HepG2 (cell line): ENCODE data around the gene TOMM6. TPM values are rescaled to one million over a fixed set of nuclear protein-coding genes. Genes with fewer than 3 reads are reported as not detected.

Experiments
- ATAC-seq: fragments of 200-7000 bp; cut with Tn5 transposase; 3 replicates; pipeline ENCODE4 v1.9.1; 2020; ENCODE audit warnings: mild to moderate bottlenecking, moderate library complexity
- BruUV-seq: library from RNA; stranded (reverse); fragments of 400-500 nt; replicated peaks from 2 replicates; lab custom pipeline; 2021; lab: Mats Ljungman, UMichigan
- CTCF ChIA-PET: fragments of 300-600 bp; formaldehyde crosslinking; extraction: SDS; loops from one replicate; lab custom pipeline; 2021; ENCODE audit warnings: low total read pairs, inconsistent platforms, low intra/inter-chr PET ratio; lab: Yijun Ruan, JAX
- POLR2A ChIA-PET: fragments of 350-600 bp; sonication (Branson Sonifier 250); formaldehyde crosslinking; loops from one replicate; lab custom pipeline; 2020; ENCODE audit warnings: antibody characterized with exemption, inconsistent platforms; lab: Yijun Ruan, JAX
- DNase-seq: peaks from one replicate; pipeline ENCODE4 v3.0.0-alpha.2; 2015; ENCODE audit warnings: low spot score
- FAIRE-seq: peaks from 3 replicates; lab custom pipeline; 2011; peaks lifted over from hg19 to GRCh38; lab: Jason Lieb, UNC
- H2AFZ ChIP-seq: one replicate; pipeline ENCODE4 v1.6.1; 2011; ENCODE audit warnings: low read length, inconsistent platforms
- H3K27ac ChIP-seq: fragments of 300-600 bp; 3 replicates; pipeline ENCODE4 v1.8.0; 2011; ENCODE audit warnings: mixed run types, mild to moderate bottlenecking, mixed read lengths, low read length, inconsistent platforms; ENCODE audit not compliant: insufficient read depth; ENCODE audit errors: extremely low read length
- H3K27me3 ChIP-seq, 2 experiments: fragments of 200-600 bp in 1 of 2; 2 replicates in 1 of 2; 3 replicates in 1 of 2; pipeline versions ENCODE4 v1.6.0 to v1.8.0; 2011; ENCODE audit warnings: low read length in 2 of 2, mild to moderate bottlenecking in 2 of 2, moderate library complexity in 2 of 2, inconsistent platforms in 1 of 2; ENCODE audit not compliant: insufficient read depth in 2 of 2, control insufficient read depth in 1 of 2
- H3K36me3 ChIP-seq, 2 experiments: fragments of 200-600 bp in 1 of 2; replicated peaks in 1 of 2; 2 replicates in 1 of 2; 3 replicates in 1 of 2; pipeline versions ENCODE4 v1.5.1 to v1.8.0; 2011; ENCODE audit warnings: low read length in 2 of 2, inconsistent platforms in 1 of 2; ENCODE audit not compliant: insufficient read depth in 2 of 2, control insufficient read depth in 1 of 2
- H3K4me1 ChIP-seq: 2 replicates; pipeline ENCODE4 v1.5.1; 2012; ENCODE audit warnings: low read length, inconsistent platforms; ENCODE audit not compliant: insufficient read depth
- H3K4me2 ChIP-seq: 2 replicates; pipeline ENCODE4 v1.6.0; 2011; ENCODE audit warnings: low read depth, low read length, inconsistent platforms
- H3K4me3 ChIP-seq, 3 experiments: fragments of 200-600 bp in 1 of 3; sonication (generic), shearing (Covaris generic) in 1 of 3; replicated peaks in 1 of 3; 2 replicates each; pipeline ENCODE4 v1.5.1; 2011 to 2016; ENCODE audit warnings: low read length in 3 of 3, inconsistent platforms in 2 of 3, low read depth in 2 of 3, mild to moderate bottlenecking in 2 of 3, control low read depth in 1 of 3, mixed read lengths in 1 of 3; ENCODE audit not compliant: insufficient read depth in 1 of 3
- H3K79me2 ChIP-seq: one replicate; pipeline ENCODE4 v1.6.1; 2011; ENCODE audit warnings: low read length, inconsistent platforms; ENCODE audit not compliant: insufficient read depth
- H3K9ac ChIP-seq: 2 replicates; pipeline ENCODE4 v1.6.0; 2011; ENCODE audit warnings: mild to moderate bottlenecking, low read depth, low read length, inconsistent platforms; ENCODE audit not compliant: insufficient read depth
- H3K9me3 ChIP-seq: 2 replicates; pipeline ENCODE4 v1.5.1; 2012; ENCODE audit warnings: mild to moderate bottlenecking, low read length
- H4K20me1 ChIP-seq: 2 replicates; pipeline ENCODE4 v1.6.0; 2011; ENCODE audit warnings: inconsistent platforms, mild to moderate bottlenecking, low read length, moderate library complexity; ENCODE audit not compliant: insufficient read depth
- AKAP8 ChIP-seq: sonication (generic); formaldehyde crosslinking; IDR thresholded peaks from 2 replicates; pipeline ENCODE4 v1.5.1; 2020; ENCODE audit warnings: mild to moderate bottlenecking, missing genetic modification reagents
- ATF5 ChIP-seq: sonication (generic); formaldehyde crosslinking; IDR thresholded peaks from 2 replicates; pipeline ENCODE4 v1.4.0; 2020; ENCODE audit warnings: mild to moderate bottlenecking, low read depth, missing genetic modification reagents
- CHD2 ChIP-seq: IDR thresholded peaks from 2 replicates; pipeline ENCODE4 v1.6.1; 2011; ENCODE audit warnings: low read depth, low read length, improper control_type of control experiment
- ERF ChIP-seq: IDR thresholded peaks from 2 replicates; pipeline ENCODE4 v1.6.1; 2018; ENCODE audit warnings: missing biosample characterization, missing genetic modification reagents
- GATAD1 ChIP-seq: IDR thresholded peaks from 2 replicates; pipeline ENCODE4 v1.6.1; 2016; ENCODE audit warnings: missing genetic modification reagents, missing compliant biosample characterization
- HNRNPUL1 ChIP-seq: fragments of 200-400 bp; formaldehyde crosslinking; IDR thresholded peaks from 2 replicates; pipeline ENCODE4 v1.6.1; 2017; ENCODE audit warnings: low read depth, mild to moderate bottlenecking, low read length, moderate library complexity
- MAFK ChIP-seq, 2 experiments: IDR thresholded peaks in 1 of 2; conservative IDR thresholded peaks in 1 of 2; 2 replicates each; pipeline ENCODE4 v1.6.1; 2011; ENCODE audit warnings: improper control_type of control experiment in 2 of 2, low read length in 2 of 2
- RBM22 ChIP-seq: fragments of 200-400 bp; formaldehyde crosslinking; optimal IDR thresholded peaks from 2 replicates; pipeline ENCODE3; 2017; ENCODE audit warnings: mild to moderate bottlenecking, low read length, moderate library complexity
- SOX5 ChIP-seq: IDR thresholded peaks from 2 replicates; pipeline ENCODE4 v1.6.1; 2016; ENCODE audit warnings: borderline replicate concordance
- TCF12 ChIP-seq, 2 experiments: fragments of 450-650 bp in 1 of 2; sonication (generic) in 1 of 2; formaldehyde crosslinking in 1 of 2; IDR thresholded peaks; 2 replicates each; pipeline versions ENCODE4 v1.6.1 to v1.8.0; 2017 to 2022; ENCODE audit warnings: antibody characterized with exemption in 1 of 2, mild to moderate bottlenecking in 1 of 2, missing genetic modification reagents in 1 of 2, moderate library complexity in 1 of 2
- TEF ChIP-seq: sonication (generic); formaldehyde crosslinking; IDR thresholded peaks from 2 replicates; pipeline ENCODE4 v1.5.0; 2020; ENCODE audit warnings: missing genetic modification reagents
- ZBTB3 ChIP-seq: sonication (generic); formaldehyde crosslinking; IDR thresholded peaks from 2 replicates; pipeline ENCODE4 v1.4.0; 2020; ENCODE audit warnings: low read depth, mild to moderate bottlenecking, moderate library complexity, missing genetic modification reagents, borderline replicate concordance
- ZBTB39 ChIP-seq: sonication (generic); formaldehyde crosslinking; IDR thresholded peaks from 2 replicates; pipeline ENCODE4 v1.5.0; 2020; ENCODE audit warnings: missing genetic modification reagents
- ZBTB42 ChIP-seq: sonication (generic); formaldehyde crosslinking; IDR thresholded peaks from 2 replicates; pipeline ENCODE4 v1.5.0; 2020; ENCODE audit warnings: mild to moderate bottlenecking, missing genetic modification reagents
- ZFP37 ChIP-seq: sonication (generic); formaldehyde crosslinking; IDR thresholded peaks from 2 replicates; pipeline ENCODE4 v1.4.0; 2020; ENCODE audit warnings: missing genetic modification reagents, borderline replicate concordance
- ZNF276 ChIP-seq: sonication (generic); formaldehyde crosslinking; IDR thresholded peaks from 2 replicates; pipeline ENCODE4 v1.4.0; 2020; ENCODE audit warnings: mild to moderate bottlenecking, low read depth, missing genetic modification reagents
- ZNF431 ChIP-seq: sonication (generic); formaldehyde crosslinking; IDR thresholded peaks from 2 replicates; pipeline ENCODE4 v1.9.0; 2022; ENCODE audit warnings: missing genetic modification reagents, low read depth, mild to moderate bottlenecking, borderline replicate concordance
- WGBS: methylation state at CpG from one replicate; pipeline ENCODE4 v1.1.6; 2017; ENCODE audit warnings: low lambda C conversion rate; 5-methylcytosine and 5-hydroxymethylcytosine counted together
- in situ Hi-C: cut with HindIII; loops from 2 replicates; pipeline ENCODE4 v1.10.0; 2017; ENCODE audit warnings: low pct_unique_long_range_greater_than_20kb; ENCODE audit not compliant: extremely low pct_ligation_motif_present
- intact Hi-C: fragments of 100-400 bp; cut with micrococcal nuclease; formaldehyde crosslinking; loops from one replicate; pipeline ENCODE4 v1.10.0; 2022; ENCODE audit not compliant: unreplicated experiment
- polyA plus RNA-seq, 8 experiments: library from polyadenylated mRNA; depleted of rRNA in 3 of 8; stranded (reverse) in 7 of 8; unstranded in 1 of 8; fragments of >200 nt; fragmentation: Illumina TruSeq in 4 of 8; extraction: Trizol in 4 of 8; gene quantifications; 2 replicates each; pipeline versions ENCODE4 v1.2.1 to v1.2.3, GENCODE V29; 2011 to 2016; ENCODE audit warnings: low read depth in 4 of 8, missing spikeins in 1 of 8, mixed read lengths in 1 of 8; ENCODE audit not compliant: insufficient read depth in 1 of 8
- total RNA-seq, 5 experiments: library from RNA; depleted of rRNA; stranded (reverse); fragments of >200 nt; fragmentation: Illumina TruSeq; extraction: Trizol; gene quantifications; 2 replicates each; pipeline ENCODE4 v1.2.3, GENCODE V29; 2016; ENCODE audit warnings: low read depth in 1 of 5

The TOMM6 gene
- total and polyA plus RNA-seq, 2 of the 13 experiments (the other 11 are each of a cell fraction or from before 2014, with no cell fraction given) = 320 to 321 TPM

- intact Hi-C loops = loop anchor here (2.0 to 5.0 kb wide), 3 partner anchors 135 to 419 kb away; partner anchors contain the start of genes BYSL and MED20
- DNase-seq (no peak), ATAC-seq (peak; percentile 31), FAIRE-seq (no peak)
- Histone ChIP-seq H3K4me2 (peak overlapping the region; percentile 97), H3K27ac (no peak overlapping the region), H3K9me3 (no peaks in the 10 kb centered on the region), H3K36me3 (peaks cover 10 to 20% of the 10 kb centered on the region in 2 experiments), H4K20me1 (no peaks in the 10 kb centered on the region), H3K9ac (peak overlapping the region; percentile 33; the same call in 1 of the 2 replicates), H3K79me2 (peaks cover 20% of the 10 kb centered on the region), H3K4me3 (peak overlapping the region; percentile 63 to 99 (median 99); a peak in 5 of 6 replicates), H2AFZ (no peak overlapping the region), H3K27me3 (no peaks in the 10 kb centered on the region; a peak in 2 of 5 replicates), H3K4me1 (peaks cover 37% of the 10 kb centered on the region)
- 68% methylated on average over 19 of the region's 29 CpGs for WGBS
- no TSS peak for BruUV-seq
- POLR2A ChIA-PET = interaction anchor here (1.4 to 3.5 kb wide), 12 partner anchors 18 to 263 kb away, joined by 3 to 60 read pairs (median 18); partner anchors contain the start of genes BYSL, MED20, PGC and TAF8
- CTCF ChIA-PET = interaction anchor here (1.1 to 3.1 kb wide), 4 partner anchors 10 to 259 kb away, joined by 5 to 29 read pairs (median 11); partner anchors contain the start of gene TFEB
- in situ Hi-C loops = loop anchor here (5.0 to 25.0 kb wide), 3 partner anchors 136 to 426 kb away; partner anchors contain the start of genes BYSL, MED20 and MRPS10
- TF ChIP-seq ZNF276 (no peak), CHD2 (0 out of 2 replicates have a peak, but pooled peaks have one; percentile 11), SOX5 (no peak), ZBTB42 (CRISPR knock-in tag) (peak; percentile 11; the same call in 1 of the 2 replicates), HNRNPUL1 (no peak), ZBTB3 (no peak), AKAP8 (CRISPR knock-in tag) (no peak), RBM22 (peak; percentile 17), ATF5 (CRISPR knock-in tag) (0 out of 2 replicates have a peak, but pooled peaks have one; percentile 7), GATAD1 (CRISPR knock-in tag) (no peak), ZNF431 (CRISPR knock-in tag) (0 out of 2 replicates have a peak, but pooled peaks have one; percentile 11), TCF12 (IDR thresholded peaks at IDR 0.05) (no peak), TCF12 (CRISPR knock-in tag; IDR thresholded peaks at IDR 0.05) (peak; percentile 44; the same call in 1 of the 2 replicates), TEF (CRISPR knock-in tag) (no peak), MAFK (conservative IDR thresholded peaks at IDR 0.05 in 1 of 2, IDR thresholded peaks at IDR 0.05 in 1 of 2; ENCODE audit: low read length in 2 of 2) (peak; percentile 38 to 64; a peak in 3 of 4 replicates), ERF (CRISPR knock-in tag) (no peak), ZBTB39 (0 out of 2 replicates have a peak, but pooled peaks have one; percentile 11), ZFP37 (CRISPR knock-in tag) (peak; percentile 10; the same call in 1 of the 2 replicates)
Measured at GRCh38 chr6:41785689-41786450, 1.6 kb upstream of the TOMM6 start.
